ENCODE measurements around the gene OCRL.
A peak's percentile ranks its signal among the peaks of the same experiment; 100 is the strongest.
"Not testable (repeated sequence)": the region's sequence is repeated elsewhere in the genome, so short reads cannot be mapped to it uniquely, and the experiment has no call there.

Gene OCRL

GRCh38 chrX:129534816-129535578 lies 5.1 kb upstream of the OCRL start:
- H3K9me3 ChIP-seq (ENCODE audit: control insufficient read depth, insufficient read depth, low read length), result no peaks in the 10 kb centered on the region
- no peaks in the 10 kb centered on the region for H3K27me3 ChIP-seq (ENCODE audit: control insufficient read depth, insufficient read depth, low read length)
- H3K27ac ChIP-seq (ENCODE audit: low read length), result no peak overlapping the region
- DNase-seq (ENCODE audit: low read depth, low spot score), result no peak
- no peaks in the 10 kb centered on the region for H3K4me1 ChIP-seq (ENCODE audit: control insufficient read depth, insufficient read depth, low read length)
- WGBS (ENCODE audit: insufficient coverage, insufficient read length), result no CpG with 5 or more reads among the region's 4 CpGs
- H3K36me3 ChIP-seq (ENCODE audit: control insufficient read depth, insufficient read depth, low read length), result no peaks in the 10 kb centered on the region
- no peak overlapping the region for H3K4me3 ChIP-seq (ENCODE audit: low read length)

GRCh38 chrX:129540722-129541184 lies 694 bp downstream of the OCRL start:
- Histone ChIP-seq H3K27ac (ENCODE audit: low read length) (no peak overlapping the region), H3K4me3 (ENCODE audit: low read length) (peak overlapping the region; percentile 99; the same call in 1 of the 2 replicates), H3K9me3 (ENCODE audit: control insufficient read depth, insufficient read depth, low read length) (no peaks in the 10 kb centered on the region), H3K27me3 (ENCODE audit: control insufficient read depth, insufficient read depth, low read length) (no peaks in the 10 kb centered on the region), H3K36me3 (ENCODE audit: control insufficient read depth, insufficient read depth, low read length) (no peaks in the 10 kb centered on the region), H3K4me1 (ENCODE audit: control insufficient read depth, insufficient read depth, low read length) (no peaks in the 10 kb centered on the region)
- WGBS (ENCODE audit: insufficient coverage, insufficient read length), result no CpG with 5 or more reads among the region's 14 CpGs
- DNase-seq (ENCODE audit: low read depth, low spot score), result no peak

GRCh38 chrX:129544780-129545179 lies 4.7 kb downstream of the OCRL start:
- H3K9me3 ChIP-seq (ENCODE audit: control insufficient read depth, insufficient read depth, low read length), result no peaks in the 10 kb centered on the region
- H3K4me3 ChIP-seq (ENCODE audit: low read length), result no peak overlapping the region
- no CpG with 5 or more reads among the region's 2 CpGs for WGBS (ENCODE audit: insufficient coverage, insufficient read length)
- H3K4me1 ChIP-seq (ENCODE audit: control insufficient read depth, insufficient read depth, low read length), result no peaks in the 10 kb centered on the region
- no peaks in the 10 kb centered on the region for H3K27me3 ChIP-seq (ENCODE audit: control insufficient read depth, insufficient read depth, low read length)
- no peak overlapping the region for H3K27ac ChIP-seq (ENCODE audit: low read length)
- DNase-seq (ENCODE audit: low read depth, low spot score), result no peak
- H3K36me3 ChIP-seq (ENCODE audit: control insufficient read depth, insufficient read depth, low read length), result no peaks in the 10 kb centered on the region

- WGBS (ENCODE audit: insufficient coverage, insufficient read length), result no CpG with 5 or more reads among the region's 1 CpG
- Histone ChIP-seq H3K36me3 (ENCODE audit: control insufficient read depth, insufficient read depth, low read length) (no peaks in the 10 kb centered on the region), H3K9me3 (ENCODE audit: control insufficient read depth, insufficient read depth, low read length) (no peaks in the 10 kb centered on the region), H3K4me1 (ENCODE audit: control insufficient read depth, insufficient read depth, low read length) (no peaks in the 10 kb centered on the region), H3K27ac (ENCODE audit: low read length) (no peak overlapping the region), H3K4me3 (ENCODE audit: low read length) (no peak overlapping the region), H3K27me3 (ENCODE audit: control insufficient read depth, insufficient read depth, low read length) (no peaks in the 10 kb centered on the region)
- no peak for DNase-seq (ENCODE audit: low read depth, low spot score)
Observed at GRCh38 chrX:129545408-129545807, 5.3 kb downstream of the OCRL start.

GRCh38 chrX:129549124-129549523 lies 9.1 kb downstream of the OCRL start:
- no peak for DNase-seq (ENCODE audit: low read depth, low spot score)
- no peaks in the 10 kb centered on the region for H3K9me3 ChIP-seq (ENCODE audit: control insufficient read depth, insufficient read depth, low read length)
- no peak overlapping the region for H3K4me3 ChIP-seq (ENCODE audit: low read length)
- H3K36me3 ChIP-seq (ENCODE audit: control insufficient read depth, insufficient read depth, low read length), result no peaks in the 10 kb centered on the region
- WGBS (ENCODE audit: insufficient coverage, insufficient read length), result no CpG with 5 or more reads among the region's 1 CpG
- H3K27ac ChIP-seq (ENCODE audit: low read length), result no peak overlapping the region
- no peaks in the 10 kb centered on the region for H3K27me3 ChIP-seq (ENCODE audit: control insufficient read depth, insufficient read depth, low read length)
- no peaks in the 10 kb centered on the region for H3K4me1 ChIP-seq (ENCODE audit: control insufficient read depth, insufficient read depth, low read length)

- DNase-seq (ENCODE audit: low read depth, low spot score), result no peak
- peaks cover 2% of the 10 kb centered on the region; the same call in 1 of the 2 replicates for H3K36me3 ChIP-seq (ENCODE audit: control insufficient read depth, insufficient read depth, low read length)
- no peaks in the 10 kb centered on the region for H3K4me1 ChIP-seq (ENCODE audit: control insufficient read depth, insufficient read depth, low read length)
- no CpG with 5 or more reads among the region's 3 CpGs for WGBS (ENCODE audit: insufficient coverage, insufficient read length)
- no peaks in the 10 kb centered on the region for H3K9me3 ChIP-seq (ENCODE audit: control insufficient read depth, insufficient read depth, low read length)
- no peaks in the 10 kb centered on the region for H3K27me3 ChIP-seq (ENCODE audit: control insufficient read depth, insufficient read depth, low read length)
- no peak overlapping the region for H3K4me3 ChIP-seq (ENCODE audit: low read length)
- no peak overlapping the region for H3K27ac ChIP-seq (ENCODE audit: low read length)
Observed at GRCh38 chrX:129553619-129554288, 13.7 kb downstream of the OCRL start.

- not testable (repeated sequence) for DNase-seq (ENCODE audit: low read depth, low spot score); H3K27me3 ChIP-seq (ENCODE audit: control insufficient read depth, insufficient read depth, low read length); H3K4me3 ChIP-seq (ENCODE audit: low read length); H3K27ac ChIP-seq (ENCODE audit: low read length); H3K4me1 ChIP-seq (ENCODE audit: control insufficient read depth, insufficient read depth, low read length); H3K9me3 ChIP-seq (ENCODE audit: control insufficient read depth, insufficient read depth, low read length); H3K36me3 ChIP-seq (ENCODE audit: control insufficient read depth, insufficient read depth, low read length)
- WGBS (ENCODE audit: insufficient coverage, insufficient read length), result no CpG with 5 or more reads among the region's 8 CpGs
Observed at GRCh38 chrX:129554816-129555215, 14.8 kb downstream of the OCRL start.

- WGBS (ENCODE audit: insufficient coverage, insufficient read length), result no CpG with 5 or more reads among the region's 5 CpGs
- H3K36me3 ChIP-seq (ENCODE audit: control insufficient read depth, insufficient read depth, low read length), result peaks cover 2% of the 10 kb centered on the region; the same call in 1 of the 2 replicates
- H3K4me3 ChIP-seq (ENCODE audit: low read length), result no peak overlapping the region
- DNase-seq (ENCODE audit: low read depth, low spot score), result no peak
- no peaks in the 10 kb centered on the region for H3K9me3 ChIP-seq (ENCODE audit: control insufficient read depth, insufficient read depth, low read length)
- H3K27me3 ChIP-seq (ENCODE audit: control insufficient read depth, insufficient read depth, low read length), result no peaks in the 10 kb centered on the region
- H3K27ac ChIP-seq (ENCODE audit: low read length), result no peak overlapping the region
- no peaks in the 10 kb centered on the region for H3K4me1 ChIP-seq (ENCODE audit: control insufficient read depth, insufficient read depth, low read length)
Observed at GRCh38 chrX:129556806-129557315, 16.8 kb downstream of the OCRL start.

GRCh38 chrX:129557844-129558480 lies 17.9 kb downstream of the OCRL start:
- DNase-seq (ENCODE audit: low read depth, low spot score), result no peak
- WGBS (ENCODE audit: insufficient coverage, insufficient read length), result no CpG with 5 or more reads among the region's 1 CpG
- H3K36me3 ChIP-seq (ENCODE audit: control insufficient read depth, insufficient read depth, low read length), result peaks cover 2% of the 10 kb centered on the region; the same call in 1 of the 2 replicates
- no peak overlapping the region for H3K4me3 ChIP-seq (ENCODE audit: low read length)
- H3K9me3 ChIP-seq (ENCODE audit: control insufficient read depth, insufficient read depth, low read length), result no peaks in the 10 kb centered on the region
- no peaks in the 10 kb centered on the region for H3K4me1 ChIP-seq (ENCODE audit: control insufficient read depth, insufficient read depth, low read length)
- H3K27ac ChIP-seq (ENCODE audit: low read length), result no peak overlapping the region
- no peaks in the 10 kb centered on the region for H3K27me3 ChIP-seq (ENCODE audit: control insufficient read depth, insufficient read depth, low read length)

- Histone ChIP-seq H3K27ac (ENCODE audit: low read length) (no peak overlapping the region), H3K36me3 (ENCODE audit: control insufficient read depth, insufficient read depth, low read length) (peaks cover 2% of the 10 kb centered on the region; the same call in 1 of the 2 replicates), H3K27me3 (ENCODE audit: control insufficient read depth, insufficient read depth, low read length) (no peaks in the 10 kb centered on the region), H3K4me3 (ENCODE audit: low read length) (no peak overlapping the region), H3K4me1 (ENCODE audit: control insufficient read depth, insufficient read depth, low read length) (no peaks in the 10 kb centered on the region), H3K9me3 (ENCODE audit: control insufficient read depth, insufficient read depth, low read length) (no peaks in the 10 kb centered on the region)
- no CpG with 5 or more reads among the region's 1 CpG for WGBS (ENCODE audit: insufficient coverage, insufficient read length)
- DNase-seq (ENCODE audit: low read depth, low spot score), result no peak
Observed at GRCh38 chrX:129559783-129560182, 19.7 kb downstream of the OCRL start.

Data from iPS DF 6.9 (cell line).